Breast epithelium (tissue), 4 donors: ENCODE data around the gene NUDT1. TPM values are rescaled to one million over a fixed set of nuclear protein-coding genes. Genes with fewer than 3 reads are reported as not detected.

Experiments
- DNase-seq, 2 donors: peaks; one replicate each; pipeline ENCODE4 v3.0.0-alpha.2; 2019; ENCODE audit warnings: low spot score in 2 of 2
- H3K27ac ChIP-seq, 2 donors: fragments of 200-600 bp; sonication (generic) in 1 of 2; one replicate each; pipeline ENCODE4 v1.5.1; 2016 to 2019; ENCODE audit warnings: mild to moderate bottlenecking in 1 of 2
- H3K27me3 ChIP-seq, 2 donors: fragments of 200-600 bp; sonication (generic) in 1 of 2; one replicate each; pipeline versions ENCODE4 v1.5.1 to v1.6.0; 2017 to 2019; ENCODE audit warnings: control low read depth in 1 of 2, mild to moderate bottlenecking in 1 of 2
- H3K36me3 ChIP-seq: fragments of 200-600 bp; one replicate; pipeline ENCODE4 v1.5.1; 2019
- H3K4me1 ChIP-seq, 2 donors: fragments of 200-600 bp; sonication (generic); one replicate each; pipeline ENCODE4 v1.5.1; 2016 to 2019; ENCODE audit warnings: control low read depth in 1 of 2
- H3K4me3 ChIP-seq, 3 donors: fragments of 200-600 bp; sonication (generic); 1 replicate in 2 of 3; 2 replicates in 1 of 3; pipeline ENCODE4 v1.5.1; 2016 to 2019; ENCODE audit warnings: mild to moderate bottlenecking in 3 of 3, moderate library complexity in 2 of 3
- H3K9me3 ChIP-seq, 2 donors: fragments of 200-600 bp; sonication (generic) in 1 of 2; one replicate each; pipeline ENCODE4 v1.5.1; 2016 to 2019; ENCODE audit warnings: control low read depth in 1 of 2
- CTCF ChIP-seq, 3 donors: fragments of 450-650 bp; IDR thresholded peaks; one replicate each; pipeline ENCODE4 v1.5.1; 2016 to 2017; ENCODE audit warnings: antibody characterized with exemption in 3 of 3, mild to moderate bottlenecking in 3 of 3, moderate library complexity in 3 of 3
- POLR2A ChIP-seq: fragments of 450-650 bp; IDR thresholded peaks from one replicate; pipeline ENCODE4 v1.6.1; 2016; ENCODE audit warnings: antibody characterized with exemption, mild to moderate bottlenecking, moderate library complexity
- POLR2AphosphoS5 ChIP-seq, 3 donors: sonication (generic); formaldehyde crosslinking; IDR thresholded peaks; one replicate each; pipeline ENCODE4 v1.6.1; 2017; ENCODE audit warnings: antibody characterized with exemption in 3 of 3
- intact Hi-C: fragments of 100-400 bp; cut with DNase I; formaldehyde crosslinking; loops from one replicate; pipeline ENCODE4 v1.15.1; 2023; ENCODE audit warnings: low total_unique reads
- total RNA-seq, 3 donors: library from RNA; depleted of rRNA; stranded (reverse); fragments of >200 nt; gene quantifications; one replicate each; pipeline ENCODE4 v1.1.0, GENCODE V29; 2016

The NUDT1 gene
- total RNA-seq, result 10 to 100 TPM; 13.3 to 28.5 (median 18.0) TPM

- intact Hi-C loops, result loop anchor here (10.0 kb wide), 2 partner anchors 103 to 373 kb away; no protein-coding TSS in a partner anchor
- Histone ChIP-seq H3K36me3 (no peaks in the 10 kb centered on the region), H3K9me3 (no peaks in the 10 kb centered on the region), H3K4me3 (peak within 1 kb of the TSS; percentile 83 to 89 (median 83)), H3K27me3 (no peaks in the 10 kb centered on the region), H3K27ac (peak within 1 kb of the TSS; percentile 50 to 57), H3K4me1 (peaks cover 0 to 12% of the 10 kb centered on the region in 2 donors)
- peak; percentile 70 to 80 for DNase-seq
- TF ChIP-seq POLR2AphosphoS5 (IDR thresholded peaks at IDR 0.05) (peak; percentile 68 to 71 (median 68)), CTCF (IDR thresholded peaks at IDR 0.05) (no peak)
Measured at GRCh38 chr7:2241580-2242540, at the start of gene NUDT1, which contains the start of gene MRM2. Gene NUDT1 (plus strand): TSS chr7:2242226. CDS start chr7:2244575, 2,349 bp downstream. Gene MRM2 (minus strand): TSS chr7:2242205. CDS start chr7:2242169, 36 bp downstream.

GRCh38 chr7:2192831-2193534 is 49.0 kb upstream of the NUDT1 start:
- Histone ChIP-seq H3K4me3 (no peak overlapping the region), H3K27ac (no peak overlapping the region), H3K27me3 (no peaks in the 10 kb centered on the region), H3K36me3 (no peaks in the 10 kb centered on the region), H3K4me1 (no peaks in the 10 kb centered on the region), H3K9me3 (peaks cover 0 to 6% of the 10 kb centered on the region in 2 donors)
- no peak for TF ChIP-seq CTCF (IDR thresholded peaks at IDR 0.05)
- no peak for TF ChIP-seq POLR2A
- no peak for TF ChIP-seq POLR2AphosphoS5 (IDR thresholded peaks at IDR 0.05)
- intact Hi-C loops, result no loop called here
- DNase-seq, result no peak

GRCh38 chr7:2193575-2194305 is 48.3 kb upstream of the NUDT1 start:
- Histone ChIP-seq H3K4me1 (no peaks in the 10 kb centered on the region), H3K27ac (no peak overlapping the region), H3K4me3 (no peak overlapping the region), H3K9me3 (peaks cover 0 to 6% of the 10 kb centered on the region in 2 donors), H3K36me3 (no peaks in the 10 kb centered on the region), H3K27me3 (no peaks in the 10 kb centered on the region)
- DNase-seq, result no peak
- intact Hi-C loops, result no loop called here
- TF ChIP-seq POLR2AphosphoS5 (IDR thresholded peaks at IDR 0.05) (no peak), POLR2A (no peak), CTCF (IDR thresholded peaks at IDR 0.05) (no peak)

- Histone ChIP-seq H3K9me3 (no peaks in the 10 kb centered on the region), H3K27ac (no peak overlapping the region)
- DNase-seq, result peak in 1 of 2 donors; percentile 25
Measured at GRCh38 chr7:2195400-2196246, 46.4 kb upstream of the NUDT1 start.

More at GRCh38 chr7:2195400-2196246, 46.4 kb upstream of the NUDT1 start:
- intact Hi-C loops, result no loop called here
- H3K4me3 ChIP-seq, result no peak overlapping the region
- TF ChIP-seq POLR2AphosphoS5 (IDR thresholded peaks at IDR 0.05), result no peak
- no peak for TF ChIP-seq POLR2A
- no peak for TF ChIP-seq CTCF (IDR thresholded peaks at IDR 0.05)
- no peaks in the 10 kb centered on the region for H3K4me1 ChIP-seq
- H3K27me3 ChIP-seq, result no peaks in the 10 kb centered on the region
- no peaks in the 10 kb centered on the region for H3K36me3 ChIP-seq
